ENCODE results near the gene RPTOR.

GRCh38 chr17:80855948-80856862, 311.6 kb downstream of the RPTOR start:
- no peak for TF ChIP-seq POLR2A (IDR thresholded peaks at IDR 0.05; ENCODE audit: low read depth, low read length)
- TF ChIP-seq POLR2AphosphoS5 (IDR thresholded peaks at IDR 0.05; ENCODE audit: low read depth, low read length): no peak
- TF ChIP-seq TAF1 (IDR thresholded peaks at IDR 0.05; ENCODE audit: low read depth, low read length): no peak
- peak; percentile 72 for TF ChIP-seq PAX5 (IDR thresholded peaks at IDR 0.05; ENCODE audit: insufficient read depth, low read length, severe bottlenecking)
- TF ChIP-seq POU2F2 (IDR thresholded peaks at IDR 0.05; ENCODE audit: low read depth, low read length): peak; percentile 92
- TF ChIP-seq SPI1 (IDR thresholded peaks at IDR 0.05; ENCODE audit: low read depth, low read length): 0 out of 2 replicates have a peak, but pooled peaks have one; percentile 12

Data from GM12891 (cell line).